ENCODE measurements around the gene SSR4. TPM values are rescaled to one million over a fixed set of nuclear protein-coding genes. Genes with fewer than 3 reads are reported as not detected.

Gene SSR4
- total RNA-seq, 1 experiment from 2014 or later: 182 TPM

DNA sequence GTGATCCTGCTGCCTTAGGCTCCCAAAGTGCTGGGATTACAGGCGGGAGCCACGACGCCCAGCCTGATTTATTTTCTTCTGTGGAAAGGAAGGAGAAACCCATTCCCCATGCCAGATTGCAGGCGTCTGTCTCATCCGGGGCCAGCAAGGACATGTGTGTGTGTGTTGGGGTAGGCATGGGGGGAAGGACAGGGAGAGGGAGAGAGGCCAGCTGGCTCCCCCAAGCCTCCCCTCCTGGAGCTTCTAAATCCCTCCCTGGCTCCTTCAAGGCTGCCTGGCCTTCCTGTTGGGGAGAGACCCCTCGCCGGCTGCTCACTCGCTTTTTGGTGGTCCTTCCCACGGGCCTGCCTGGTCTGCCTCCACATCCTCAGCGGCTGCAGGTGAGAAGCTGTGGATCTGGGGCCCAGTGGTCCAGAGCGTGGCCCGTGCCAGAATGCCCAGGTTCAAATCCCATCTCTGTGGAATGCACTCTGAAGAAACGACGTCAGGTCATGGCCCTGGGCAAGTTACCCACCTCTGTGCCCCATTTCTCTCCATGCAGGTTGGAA is 31.8 kb upstream of the SSR4 start:
- Histone ChIP-seq H3K4me2 (ENCODE audit: low read length) (no peak overlapping the region), H2AFZ (ENCODE audit: low read depth, low read length, poor library complexity, severe bottlenecking) (no peak overlapping the region), H3K9ac (ENCODE audit: low read length) (no peak overlapping the region), H3K27me3 (ENCODE audit: insufficient read depth, low read length) (no peaks in the 10 kb centered on the region), H3K4me3 (replicated peaks in 1 of 2; ENCODE audit: low read depth in 1 of 2, low read length in 2 of 2) (no peak overlapping the region), H3K9me3 (ENCODE audit: control insufficient read depth in 1 of 2, insufficient read depth in 1 of 2, low read depth in 1 of 2, low read length in 2 of 2) (no peaks in the 10 kb centered on the region), H3K4me1 (ENCODE audit: control insufficient read depth in 1 of 2, insufficient read depth in 2 of 2, low read length in 2 of 2) (peaks cover 0 to 10% of the 10 kb centered on the region in 2 experiments; a peak in 2 of 4 replicates), H4K20me1 (ENCODE audit: insufficient read depth) (no peaks in the 10 kb centered on the region), H3K36me3 (ENCODE audit: control insufficient read depth in 1 of 2, insufficient read depth in 2 of 2, low read length in 2 of 2) (no peaks in the 10 kb centered on the region), H3K9me2 (ENCODE audit: insufficient read depth) (no peaks in the 10 kb centered on the region), H3K79me2 (ENCODE audit: insufficient read depth, low read length) (no peaks in the 10 kb centered on the region), H3K27ac (ENCODE audit: low read depth, low read length) (no peak overlapping the region)
- POLR2A ChIA-PET: no interaction called here
- no peak for DNase-seq (ENCODE audit: low read depth, low spot score)
- intact Hi-C loops (cut with micrococcal nuclease): no loop called here
- CTCF ChIA-PET: interaction anchor here (2.1 kb wide), 1 partner anchor 184 kb away, joined by 8 read pairs; no protein-coding TSS in a partner anchor
- TF ChIP-seq REST (IDR thresholded peaks at IDR 0.05; ENCODE audit: low read depth): no peak
- no peak for TF ChIP-seq POLR2A (IDR thresholded peaks at IDR 0.05; ENCODE audit: borderline replicate concordance, extremely low read depth, insufficient read depth, insufficient read length)
- no peak for TF ChIP-seq ELF1 (IDR thresholded peaks at IDR 0.05; ENCODE audit: borderline replicate concordance, low read depth)
- TF ChIP-seq CTCF (IDR thresholded peaks at IDR 0.05 in 2 of 3, conservative IDR thresholded peaks at IDR 0.05 in 1 of 3; ENCODE audit: borderline replicate concordance in 1 of 3, insufficient read depth in 1 of 3, low read depth in 2 of 3, low read length in 2 of 3): no peak
- no peak for TF ChIP-seq EZH2phosphoT487 (IDR thresholded peaks at IDR 0.05; ENCODE audit: borderline replicate concordance)
- no peak for TF ChIP-seq FOSL1 (IDR thresholded peaks at IDR 0.05; ENCODE audit: low read depth)
- TF ChIP-seq YY1 (IDR thresholded peaks at IDR 0.05; ENCODE audit: extremely low read depth, insufficient replicate concordance, low read depth, low read length): no peak
- no peak for TF ChIP-seq EZH2 (IDR thresholded peaks at IDR 0.05)
- TF ChIP-seq ZBTB33 (IDR thresholded peaks at IDR 0.05; ENCODE audit: extremely low read depth, insufficient replicate concordance, low read length): no peak
- TF ChIP-seq POLR2AphosphoS5 (IDR thresholded peaks at IDR 0.05; ENCODE audit: low read depth, low read length): no peak
- RAD21 ChIA-PET (ENCODE audit: low non-redundant PET in 1 of 2, low total read pairs in 2 of 2, uncharacterized antibody in 2 of 2, unreplicated experiment in 2 of 2): no interaction called here
- no peak for ATAC-seq
- no TSS peak for BruUV-seq (replicated peaks)

Measured in HCT116 (cell line).